Prostate gland (tissue), 2 donors: ENCODE data around the gene LRP11. TPM values are rescaled to one million over a fixed set of nuclear protein-coding genes. Genes with fewer than 3 reads are reported as not detected.

ENCODE experiments used
- DNase-seq: peaks from one replicate; pipeline ENCODE4 v3.0.0-alpha.2; 2019; ENCODE audit warnings: low spot score
- H3K27ac ChIP-seq, 2 donors: fragments of 200-600 bp; sonication (generic); 2 replicates each; pipeline ENCODE4 v1.5.1; 2017 to 2019
- H3K27me3 ChIP-seq: fragments of 200-600 bp; sonication (generic); replicated peaks from 2 replicates; pipeline ENCODE4 v1.5.1; 2019; ENCODE audit not compliant: insufficient read depth
- H3K36me3 ChIP-seq, 2 donors: fragments of 200-600 bp; sonication (generic); 1 replicate in 1 of 2; 2 replicates in 1 of 2; pipeline versions ENCODE4 v1.5.1 to v1.8.1; 2017 to 2019
- H3K4me1 ChIP-seq: fragments of 200-600 bp; sonication (generic); replicated peaks from 2 replicates; pipeline ENCODE4 v1.5.1; 2019
- H3K4me3 ChIP-seq, 2 donors: fragments of 200-600 bp; sonication (generic); 2 replicates each; pipeline ENCODE4 v1.5.1; 2017 to 2019
- H3K9me3 ChIP-seq: fragments of 200-600 bp; sonication (generic); 2 replicates; pipeline ENCODE4 v1.5.1; 2017
- POLR2A ChIP-seq: fragments of 450-650 bp; IDR thresholded peaks from one replicate; pipeline ENCODE4 v1.6.1; 2016; ENCODE audit warnings: antibody characterized with exemption, mild to moderate bottlenecking
- POLR2AphosphoS5 ChIP-seq: sonication (generic); formaldehyde crosslinking; IDR thresholded peaks from one replicate; pipeline ENCODE4 v1.6.1; 2017; ENCODE audit warnings: antibody characterized with exemption
- WGBS: methylation state at CpG from one replicate; pipeline ENCODE4 v1.1.5; 2018; 5-methylcytosine and 5-hydroxymethylcytosine counted together
- intact Hi-C: fragments of 100-400 bp; cut with DNase I; formaldehyde crosslinking; loops from one replicate; pipeline ENCODE4 v1.14.2; 2022
- total RNA-seq, 2 donors: library from RNA; depleted of rRNA; stranded (reverse); fragments of >200 nt; gene quantifications; one replicate each; pipeline ENCODE4 v1.1.0, GENCODE V29; 2016
- TF ChIP-seq, protein P1 (sequence below), 4 experiments: fragments of 200-600 bp in 2 of 4; fragments of 450-650 bp in 2 of 4; sonication (generic) in 2 of 4; IDR thresholded peaks; 1 replicate in 3 of 4; 2 replicates in 1 of 4; pipeline ENCODE4 v1.5.1; 2016 to 2019; ENCODE audit warnings: antibody characterized with exemption in 4 of 4, mild to moderate bottlenecking in 2 of 4, moderate library complexity in 2 of 4

The LRP11 gene
- total RNA-seq, 2 donors from 2014 or later: 52.7 to 76.3 TPM

- no peak for DNase-seq
- WGBS: 81% methylated on average over 6 of the region's 6 CpGs
- Histone ChIP-seq H3K27ac (no peak overlapping the region), H3K4me1 (no peaks in the 10 kb centered on the region), H3K27me3 (no peaks in the 10 kb centered on the region), H3K36me3 (no peaks in the 10 kb centered on the region), H3K9me3 (no peaks in the 10 kb centered on the region), H3K4me3 (no peak overlapping the region)
- intact Hi-C loops: no loop called here
- TF ChIP-seq, protein P1, sequence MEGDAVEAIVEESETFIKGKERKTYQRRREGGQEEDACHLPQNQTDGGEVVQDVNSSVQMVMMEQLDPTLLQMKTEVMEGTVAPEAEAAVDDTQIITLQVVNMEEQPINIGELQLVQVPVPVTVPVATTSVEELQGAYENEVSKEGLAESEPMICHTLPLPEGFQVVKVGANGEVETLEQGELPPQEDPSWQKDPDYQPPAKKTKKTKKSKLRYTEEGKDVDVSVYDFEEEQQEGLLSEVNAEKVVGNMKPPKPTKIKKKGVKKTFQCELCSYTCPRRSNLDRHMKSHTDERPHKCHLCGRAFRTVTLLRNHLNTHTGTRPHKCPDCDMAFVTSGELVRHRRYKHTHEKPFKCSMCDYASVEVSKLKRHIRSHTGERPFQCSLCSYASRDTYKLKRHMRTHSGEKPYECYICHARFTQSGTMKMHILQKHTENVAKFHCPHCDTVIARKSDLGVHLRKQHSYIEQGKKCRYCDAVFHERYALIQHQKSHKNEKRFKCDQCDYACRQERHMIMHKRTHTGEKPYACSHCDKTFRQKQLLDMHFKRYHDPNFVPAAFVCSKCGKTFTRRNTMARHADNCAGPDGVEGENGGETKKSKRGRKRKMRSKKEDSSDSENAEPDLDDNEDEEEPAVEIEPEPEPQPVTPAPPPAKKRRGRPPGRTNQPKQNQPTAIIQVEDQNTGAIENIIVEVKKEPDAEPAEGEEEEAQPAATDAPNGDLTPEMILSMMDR (IDR thresholded peaks at IDR 0.05): no peak
- TF ChIP-seq POLR2A (no peak), POLR2AphosphoS5 (no peak)
Observed at GRCh38 chr6:149905911-149906371, 41.8 kb upstream of the LRP11 start.

DNA sequence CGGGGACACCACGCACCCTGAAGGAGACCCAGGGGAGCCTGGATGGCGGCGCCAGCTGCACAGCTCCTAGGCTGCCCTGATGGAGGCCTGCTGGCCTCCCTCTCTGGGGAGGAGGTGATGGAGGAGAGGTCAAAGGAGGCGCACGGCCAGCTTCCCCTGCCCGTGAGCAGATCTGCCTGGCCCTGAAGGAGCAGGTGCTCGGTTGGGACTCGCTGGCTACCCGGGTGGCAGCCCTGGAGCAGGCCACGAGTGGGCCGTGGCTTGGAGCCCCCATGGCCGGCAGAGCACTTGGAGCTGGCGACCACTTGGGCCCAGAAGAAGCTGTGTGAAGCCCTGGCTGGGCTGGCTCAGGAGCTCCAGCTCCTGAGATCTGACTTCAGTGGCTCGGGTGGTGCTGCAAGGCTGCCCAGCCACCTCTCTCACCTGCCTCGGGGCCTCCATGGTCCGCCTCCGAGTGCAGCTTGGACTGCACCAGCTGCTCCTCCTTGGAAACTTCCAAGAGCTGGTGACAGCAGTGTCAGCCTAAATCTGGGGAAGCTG lies 41.3 kb upstream of the LRP11 start:
- no peak for DNase-seq

GRCh38 chr6:149904661-149905370 lies 40.7 kb upstream of the LRP11 start:
- intact Hi-C loops: no loop called here
- DNase-seq: no peak
- H3K4me1 ChIP-seq: no peaks in the 10 kb centered on the region
- no peaks in the 10 kb centered on the region for H3K9me3 ChIP-seq
- no peak overlapping the region for H3K4me3 ChIP-seq
- H3K27me3 ChIP-seq: no peaks in the 10 kb centered on the region
- H3K27ac ChIP-seq: no peak overlapping the region
- TF ChIP-seq POLR2AphosphoS5 (no peak), POLR2A (no peak)
- TF ChIP-seq, protein P1 (IDR thresholded peaks at IDR 0.05): no peak
- no peaks in the 10 kb centered on the region for H3K36me3 ChIP-seq
- WGBS: 84% methylated on average over 13 of the region's 13 CpGs

More for the DNA sequence above, 41.3 kb upstream of the LRP11 start:
- no peaks in the 10 kb centered on the region for H3K36me3 ChIP-seq
- H3K4me3 ChIP-seq: no peak overlapping the region
- no peaks in the 10 kb centered on the region for H3K4me1 ChIP-seq
- H3K27ac ChIP-seq: no peak overlapping the region
- intact Hi-C loops: no loop called here
- H3K9me3 ChIP-seq: no peaks in the 10 kb centered on the region
- WGBS: 93% methylated on average over 18 of the region's 18 CpGs
- TF ChIP-seq POLR2AphosphoS5 (no peak), POLR2A (no peak)
- TF ChIP-seq, protein P1 (IDR thresholded peaks at IDR 0.05): no peak
- H3K27me3 ChIP-seq: no peaks in the 10 kb centered on the region

DNA sequence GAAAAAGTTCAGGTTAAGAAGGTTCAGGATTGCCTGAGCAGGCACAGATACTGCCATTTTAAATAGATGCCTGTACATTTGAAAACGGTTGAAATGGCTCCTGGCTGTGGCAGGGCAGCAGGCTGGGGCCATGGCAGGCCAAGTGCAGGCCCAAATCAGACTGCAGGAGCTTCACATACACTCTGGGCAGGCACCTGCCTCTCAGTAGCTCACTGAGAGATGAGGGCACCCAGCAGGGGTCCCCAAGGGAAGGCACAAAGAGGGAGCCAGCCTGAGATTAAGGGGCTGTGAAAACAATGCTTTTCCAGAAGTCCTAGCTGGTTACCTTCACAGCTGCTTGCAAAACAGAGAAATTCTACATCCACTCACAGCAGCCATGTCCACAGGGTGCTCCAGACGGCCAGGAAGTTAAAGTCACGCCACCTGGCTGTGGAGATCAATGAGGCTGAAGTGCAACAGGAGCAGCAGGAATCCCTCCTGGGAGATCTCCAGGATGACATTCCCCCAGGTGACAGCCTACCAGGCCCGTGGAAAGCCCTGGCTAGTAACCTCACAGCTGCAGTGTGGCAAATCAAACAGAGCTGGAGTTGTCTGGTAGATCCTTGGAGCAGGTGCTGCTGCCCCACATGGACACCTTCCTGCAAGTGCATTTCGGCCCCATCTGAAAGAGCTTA lies 39.9 kb upstream of the LRP11 start:
- 63% methylated on average over 5 of the region's 5 CpGs for WGBS
- Histone ChIP-seq H3K4me1 (no peaks in the 10 kb centered on the region), H3K27me3 (no peaks in the 10 kb centered on the region), H3K9me3 (no peaks in the 10 kb centered on the region), H3K4me3 (no peak overlapping the region), H3K36me3 (no peaks in the 10 kb centered on the region), H3K27ac (no peak overlapping the region)
- intact Hi-C loops: no loop called here
- TF ChIP-seq POLR2A (no peak), POLR2AphosphoS5 (no peak)
- TF ChIP-seq, protein P1 (IDR thresholded peaks at IDR 0.05): no peak
- DNase-seq: no peak
